ENCODE measurements around the gene GAB2.

DNA sequence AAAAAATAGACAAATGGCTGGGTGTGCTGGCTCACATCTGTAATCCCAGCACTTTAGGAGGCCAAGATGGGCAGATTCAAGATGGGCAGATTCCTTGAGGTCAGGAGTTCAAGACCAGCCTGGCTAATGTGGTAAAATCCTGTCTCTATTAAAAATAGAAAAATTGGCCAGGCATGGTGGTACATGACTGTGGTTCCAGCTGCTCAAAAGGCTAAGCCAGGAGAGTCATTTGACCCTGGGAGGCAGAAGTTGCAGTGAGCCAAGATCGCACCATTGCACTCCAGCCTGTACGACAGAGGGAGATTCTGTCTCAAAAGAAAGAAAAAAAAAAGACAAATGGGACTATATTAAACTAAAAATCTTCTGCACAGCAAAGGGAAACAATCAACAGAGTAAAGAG lies 173.5 kb downstream of the GAB2 start:
- TF ChIP-seq, protein P1, sequence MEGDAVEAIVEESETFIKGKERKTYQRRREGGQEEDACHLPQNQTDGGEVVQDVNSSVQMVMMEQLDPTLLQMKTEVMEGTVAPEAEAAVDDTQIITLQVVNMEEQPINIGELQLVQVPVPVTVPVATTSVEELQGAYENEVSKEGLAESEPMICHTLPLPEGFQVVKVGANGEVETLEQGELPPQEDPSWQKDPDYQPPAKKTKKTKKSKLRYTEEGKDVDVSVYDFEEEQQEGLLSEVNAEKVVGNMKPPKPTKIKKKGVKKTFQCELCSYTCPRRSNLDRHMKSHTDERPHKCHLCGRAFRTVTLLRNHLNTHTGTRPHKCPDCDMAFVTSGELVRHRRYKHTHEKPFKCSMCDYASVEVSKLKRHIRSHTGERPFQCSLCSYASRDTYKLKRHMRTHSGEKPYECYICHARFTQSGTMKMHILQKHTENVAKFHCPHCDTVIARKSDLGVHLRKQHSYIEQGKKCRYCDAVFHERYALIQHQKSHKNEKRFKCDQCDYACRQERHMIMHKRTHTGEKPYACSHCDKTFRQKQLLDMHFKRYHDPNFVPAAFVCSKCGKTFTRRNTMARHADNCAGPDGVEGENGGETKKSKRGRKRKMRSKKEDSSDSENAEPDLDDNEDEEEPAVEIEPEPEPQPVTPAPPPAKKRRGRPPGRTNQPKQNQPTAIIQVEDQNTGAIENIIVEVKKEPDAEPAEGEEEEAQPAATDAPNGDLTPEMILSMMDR (IDR thresholded peaks at IDR 0.05) = no peak
- TF ChIP-seq POLR2A (IDR thresholded peaks at IDR 0.05) = no peak
